HUDEP-2 (cell line): ENCODE results near the gene DCK.
"Not testable (repeated sequence)": the region's sequence is repeated elsewhere in the genome, so short reads cannot be mapped to it uniquely, and the experiment has no call there.

Experiments
- DNase-seq, 76 experiments: peaks; one replicate each; lab custom pipeline; 2025; ENCODE audit not compliant: unreplicated experiment in 76 of 76; lab: John Stamatoyannopoulos, UW

Gene DCK

DNA sequence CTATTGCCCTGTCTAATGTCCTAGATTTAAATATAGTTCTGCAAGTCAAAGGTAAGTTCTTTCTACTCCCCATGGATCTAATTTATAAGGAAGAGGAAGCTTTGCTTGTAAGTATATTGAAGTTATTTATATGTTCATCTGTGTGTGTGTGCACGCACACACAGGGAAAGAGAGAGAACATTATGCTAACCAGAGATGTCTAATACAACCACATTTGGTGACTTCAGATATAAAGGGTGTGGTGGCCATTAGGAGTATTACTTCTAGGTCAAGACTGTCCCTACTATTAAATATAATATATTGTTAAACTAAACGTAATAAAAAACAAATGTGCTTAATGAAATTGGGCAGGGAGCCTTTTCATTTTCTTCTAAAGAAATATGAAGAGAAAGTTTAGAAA is 4.1 kb downstream of the DCK start:
- peak in 14 of 76 experiments; percentile 7 to 33 (median 18) for DNase-seq

DNA sequence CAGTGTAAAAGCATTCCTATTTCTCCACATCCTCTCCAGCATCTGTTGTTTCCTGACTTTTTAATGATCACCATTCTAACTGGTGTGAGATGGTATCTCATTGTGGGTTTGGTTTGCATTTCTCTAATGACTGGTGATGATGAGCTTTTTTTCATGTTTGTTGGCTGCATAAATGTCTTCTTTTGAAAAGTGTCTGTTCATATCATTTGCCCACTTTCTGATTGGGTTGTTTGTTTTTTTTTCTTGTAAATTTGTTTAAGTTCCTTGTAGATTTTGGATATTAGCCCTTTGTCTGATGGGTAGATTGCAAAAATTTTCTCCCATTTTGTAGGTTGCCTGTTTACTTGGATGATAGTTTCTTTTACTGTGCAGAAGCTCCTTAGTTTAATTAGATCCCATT is 6.2 kb downstream of the DCK start:
- DNase-seq: not testable (repeated sequence)

DNA sequence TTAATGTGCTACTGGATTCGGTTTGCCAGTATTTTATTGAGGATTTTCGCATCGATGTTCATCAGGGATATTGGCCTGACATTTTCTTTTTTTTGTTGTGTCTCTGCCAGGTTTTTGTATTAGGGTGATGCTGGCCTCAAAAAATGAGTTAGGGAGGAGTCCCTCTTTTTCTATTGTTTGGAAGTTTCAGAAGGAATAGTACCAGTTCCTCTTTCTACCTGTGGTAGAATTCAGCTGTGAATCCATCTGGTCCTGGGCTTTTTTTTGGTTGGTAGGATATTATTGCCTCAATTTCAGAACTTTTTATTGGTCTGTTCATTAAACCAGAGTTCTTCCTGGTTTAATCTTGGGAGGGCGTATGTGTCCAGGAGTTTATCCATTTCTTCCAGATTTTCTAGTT is 7.9 kb downstream of the DCK start:
- not testable (repeated sequence) for DNase-seq

DNA sequence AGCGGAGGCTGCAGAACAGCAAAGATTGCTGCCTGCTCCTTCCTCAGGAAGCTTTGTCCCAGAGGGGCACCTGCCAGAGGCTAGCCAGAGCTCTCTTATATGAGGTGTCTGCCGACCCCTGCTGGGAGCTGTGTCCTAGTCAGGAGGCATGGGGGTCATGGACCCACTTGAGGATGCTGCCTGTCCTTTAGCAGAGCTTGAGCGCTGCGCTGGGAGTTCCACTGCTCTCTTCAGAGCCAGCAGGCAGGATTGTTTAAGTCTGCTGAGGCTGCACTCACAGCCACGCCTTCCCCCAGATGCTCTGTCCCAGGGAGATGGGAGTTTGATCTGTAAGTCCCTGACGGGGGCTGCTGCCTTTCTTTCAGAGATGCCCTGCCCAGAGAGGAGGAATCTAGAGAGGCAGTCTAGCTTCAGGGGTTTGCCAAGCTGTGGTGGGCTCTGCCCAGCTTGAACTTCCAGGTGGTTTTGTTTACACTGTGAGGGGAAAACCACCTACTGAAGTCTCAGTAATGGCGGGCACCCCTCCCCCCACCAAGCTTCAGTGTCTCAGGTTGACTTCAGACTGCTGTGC is 10.9 kb downstream of the DCK start:
- peak in 1 of 76 experiments; percentile 0 for DNase-seq

DNA sequence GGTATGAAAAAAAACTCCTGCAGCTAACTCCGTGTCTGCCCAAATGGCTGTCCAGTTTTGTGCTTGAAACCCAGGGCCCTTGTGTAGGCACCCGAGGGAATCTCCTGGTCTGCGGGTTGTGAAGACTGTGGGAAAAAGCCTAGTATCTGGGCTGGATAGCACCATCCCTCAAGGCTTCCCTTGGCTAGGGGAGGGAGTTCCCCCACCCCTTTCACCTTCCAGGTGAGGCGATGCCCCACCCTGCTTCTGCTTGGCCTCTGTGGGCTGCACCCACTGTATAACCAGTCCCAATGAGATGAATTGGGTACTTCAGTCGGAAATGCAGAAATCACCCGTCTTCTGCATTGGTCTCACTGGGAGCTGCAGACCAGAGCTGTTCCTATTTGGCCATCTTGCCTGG is 11.6 kb downstream of the DCK start:
- DNase-seq: not testable (repeated sequence)

DNA sequence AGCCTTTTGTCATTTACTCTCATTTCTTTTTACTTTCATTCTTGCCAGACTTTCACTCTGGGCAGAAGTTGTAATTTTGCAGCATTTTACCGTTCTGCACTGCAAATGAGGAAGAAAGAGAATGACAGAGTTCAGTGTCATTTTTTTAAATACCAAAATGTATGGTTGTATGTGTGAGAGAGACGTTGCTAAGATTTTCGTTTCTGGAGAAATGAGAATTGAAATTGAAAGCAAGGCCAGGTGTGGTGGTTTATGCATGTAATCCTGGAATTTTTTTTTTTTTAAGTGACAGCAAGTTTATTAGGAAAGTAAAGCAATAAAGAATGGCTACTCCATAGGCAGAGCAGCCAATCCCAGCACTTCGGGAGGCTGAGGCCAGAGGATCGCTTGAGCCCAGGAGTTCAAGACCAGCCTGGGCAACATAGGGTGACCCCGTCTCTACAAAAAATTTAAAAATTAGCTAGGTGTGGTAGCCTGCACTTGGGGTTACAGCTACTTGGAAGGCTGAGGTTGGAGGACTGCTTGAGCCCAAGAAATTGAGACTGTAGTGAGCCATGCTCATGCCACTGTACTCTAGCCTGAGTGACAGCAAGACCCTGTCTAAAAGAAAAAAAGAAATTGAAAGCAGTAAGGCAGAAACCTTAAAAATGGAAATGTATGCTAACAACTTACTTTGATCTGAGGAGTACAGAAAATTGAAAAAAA is 12.9 kb downstream of the DCK start:
- no peak for DNase-seq

DNA sequence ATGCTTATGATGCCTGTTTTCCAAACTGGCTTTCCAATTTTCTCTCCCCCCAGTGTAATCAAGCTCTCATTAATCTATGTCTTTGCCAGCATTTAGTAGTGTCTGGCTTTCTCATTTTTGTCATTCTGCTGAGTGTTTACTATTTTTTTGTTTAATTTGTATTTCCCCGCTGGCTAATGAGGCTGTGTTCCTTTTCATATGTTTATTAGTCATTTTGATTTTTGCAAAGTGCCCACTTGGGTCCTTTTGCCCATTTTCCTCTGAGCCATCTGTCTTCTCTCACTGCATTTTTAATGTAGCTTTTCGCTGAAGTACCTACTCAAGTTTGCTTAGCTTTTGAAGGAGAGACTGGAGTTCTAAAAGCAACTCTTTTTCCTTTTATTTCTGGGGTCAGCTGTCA is 14.7 kb downstream of the DCK start:
- DNase-seq: no peak

DNA sequence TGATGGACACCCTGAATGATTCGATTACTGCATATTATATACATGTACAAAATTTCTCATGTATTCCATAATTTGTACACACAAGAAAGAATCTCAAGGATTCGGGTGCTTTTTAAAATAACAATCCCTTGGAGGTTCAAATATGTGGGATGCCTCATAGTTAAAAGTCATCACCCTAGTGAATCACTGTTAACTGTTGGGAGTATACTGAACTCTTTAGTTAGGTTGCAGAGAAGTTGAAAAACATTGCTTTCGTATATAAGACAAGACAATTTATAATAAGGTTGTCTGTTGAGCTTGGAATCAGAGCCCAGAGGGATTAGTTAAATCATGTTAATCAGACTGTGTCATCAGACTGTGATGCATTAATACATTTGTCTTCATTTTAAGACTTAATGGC is 15.6 kb downstream of the DCK start:
- no peak for DNase-seq

DNA sequence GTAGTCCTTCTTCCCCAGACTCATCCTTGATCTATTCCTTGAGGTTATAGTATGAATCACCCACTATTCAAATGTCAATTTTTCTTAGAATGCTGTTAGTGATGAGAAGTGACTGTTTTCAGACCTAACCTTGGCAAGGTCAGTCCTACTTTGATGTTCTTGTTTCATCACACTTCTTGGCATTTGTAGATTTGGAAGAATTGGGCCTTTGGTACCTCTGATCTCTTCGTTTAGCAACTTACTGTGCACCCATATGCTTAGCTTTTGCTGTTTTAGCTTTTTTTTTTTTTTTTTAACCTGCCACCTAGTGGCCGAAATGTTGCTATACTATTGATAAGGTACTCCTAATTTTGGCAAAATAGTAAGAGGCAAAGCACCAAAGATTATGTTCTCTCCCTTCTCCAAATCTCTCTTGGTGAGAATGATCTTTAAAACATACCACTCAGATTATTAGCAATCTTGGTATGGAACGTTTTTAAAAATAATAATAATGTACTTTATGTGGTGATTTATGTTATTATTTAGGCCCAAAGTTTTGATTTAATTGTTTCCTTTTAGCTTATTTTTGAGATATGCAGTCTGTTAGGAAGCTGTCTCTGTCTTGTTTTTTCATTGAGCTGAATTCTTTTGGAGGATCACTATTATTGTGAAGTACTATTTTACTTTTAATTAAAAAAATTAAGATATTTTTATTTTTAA is 16.6 kb downstream of the DCK start:
- DNase-seq: peak in 29 of 76 experiments; percentile 1 to 67 (median 28)

DNA sequence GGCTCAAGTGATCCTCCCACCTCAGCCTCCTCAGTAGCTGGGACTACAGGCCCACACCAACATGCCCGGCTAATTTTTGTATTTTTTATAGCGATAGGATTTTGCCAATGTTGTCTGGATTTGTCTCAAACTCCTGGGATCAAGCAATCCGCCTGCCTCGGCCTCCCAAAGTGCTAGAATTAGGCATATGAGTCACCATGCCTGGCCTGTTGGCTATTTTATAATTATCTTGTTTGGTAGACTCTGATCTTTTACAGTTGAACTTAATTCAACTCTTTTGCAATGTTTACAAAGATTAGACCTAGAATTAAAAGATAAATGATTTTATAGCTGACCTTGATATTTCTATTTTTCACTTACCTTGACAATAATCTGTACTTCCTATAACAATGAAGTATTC is 18.0 kb downstream of the DCK start:
- no peak for DNase-seq

DNA sequence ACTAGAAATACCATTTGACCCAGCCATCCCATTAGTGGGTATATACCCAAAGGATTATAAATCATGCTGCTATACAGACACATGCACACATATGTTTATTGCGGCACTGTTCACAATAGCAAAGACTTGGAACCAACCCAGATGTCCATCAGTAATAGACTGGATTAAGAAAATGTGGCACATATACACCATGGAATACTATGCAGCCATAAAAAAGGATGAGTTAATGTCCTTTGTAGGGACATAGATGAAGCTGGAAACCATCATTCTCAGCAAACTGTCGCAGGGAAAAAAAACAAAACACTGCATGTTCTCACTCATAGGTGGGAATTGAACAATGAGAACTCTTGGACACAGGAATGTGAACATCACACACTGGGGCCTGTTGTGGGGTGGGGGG is 23.9 kb downstream of the DCK start:
- not testable (repeated sequence) for DNase-seq

DNA sequence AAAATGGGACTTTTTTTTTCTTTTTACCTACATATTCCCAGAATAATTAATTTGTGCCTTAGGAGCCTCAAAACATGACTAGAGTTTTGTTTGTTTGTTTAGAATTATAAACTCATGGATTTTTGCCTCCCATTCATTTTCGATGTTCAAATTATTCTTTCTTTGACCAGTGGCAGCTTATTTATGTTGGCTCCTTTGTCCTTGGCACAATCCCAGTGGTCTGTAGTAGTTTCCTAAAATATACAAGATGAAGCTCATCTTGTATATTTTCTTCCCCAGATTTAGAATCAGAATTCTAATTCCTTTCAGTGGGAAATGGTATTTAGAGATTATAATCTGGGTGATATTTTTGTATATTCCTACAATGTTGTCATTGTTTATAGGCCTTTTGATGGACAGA is 27.2 kb downstream of the DCK start:
- no peak for DNase-seq

DNA sequence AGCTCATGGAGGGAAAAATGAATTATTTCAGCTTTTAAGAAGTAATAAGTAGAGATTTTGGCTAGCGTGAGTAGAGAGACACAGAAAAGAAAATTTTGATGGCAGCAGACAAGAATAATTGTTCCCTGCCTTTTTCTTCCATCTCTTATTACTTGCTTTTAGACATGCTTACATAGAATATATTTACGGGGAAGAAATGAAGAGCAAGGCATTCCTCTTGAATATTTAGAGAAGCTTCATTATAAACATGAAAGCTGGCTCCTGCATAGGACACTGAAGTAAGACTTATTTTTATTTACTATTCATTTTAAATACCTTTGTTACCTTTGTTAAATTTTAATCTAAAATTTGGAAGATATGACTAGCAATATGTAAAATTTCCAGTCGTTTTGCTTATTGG is 32.2 kb downstream of the DCK start:
- no peak for DNase-seq

DNA sequence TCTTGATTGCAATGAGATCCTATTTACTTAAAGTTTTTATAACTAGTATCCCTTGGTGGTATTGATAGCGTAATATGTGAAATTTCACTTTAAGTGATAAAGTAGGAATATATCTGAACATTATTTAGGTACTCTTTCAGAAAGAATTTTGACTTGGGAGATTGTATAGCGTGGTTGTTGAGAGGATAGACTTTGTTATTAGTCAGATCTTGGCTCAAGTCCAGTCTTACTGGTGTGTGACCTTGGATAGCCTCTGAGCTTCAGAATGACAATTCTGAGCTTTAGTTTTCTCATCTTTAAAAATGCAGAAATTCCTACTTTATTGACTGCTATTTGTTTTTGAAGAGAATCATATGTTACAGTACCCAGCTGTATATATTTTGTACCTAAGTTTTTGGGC is 32.6 kb downstream of the DCK start:
- peak in 40 of 76 experiments; percentile 1 to 69 (median 42) for DNase-seq

DNA sequence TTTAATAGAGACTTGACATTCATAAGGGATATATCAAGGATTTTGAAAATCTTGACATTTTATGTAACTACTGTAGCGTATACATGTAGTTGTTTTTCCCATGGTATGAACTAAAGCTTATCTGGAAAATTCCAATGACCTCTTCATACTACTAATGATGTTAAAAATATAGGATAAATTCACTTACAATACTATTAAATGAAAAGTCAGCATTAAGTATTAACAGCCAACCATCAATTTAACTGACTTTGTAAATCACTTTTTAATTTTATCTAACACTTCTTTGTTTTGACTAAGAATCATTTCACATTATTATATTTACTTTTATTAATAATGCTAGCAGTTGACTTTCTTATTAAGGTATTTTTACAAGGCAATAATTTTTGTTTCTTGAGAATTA is 34.2 kb downstream of the DCK start:
- DNase-seq: no peak

DNA sequence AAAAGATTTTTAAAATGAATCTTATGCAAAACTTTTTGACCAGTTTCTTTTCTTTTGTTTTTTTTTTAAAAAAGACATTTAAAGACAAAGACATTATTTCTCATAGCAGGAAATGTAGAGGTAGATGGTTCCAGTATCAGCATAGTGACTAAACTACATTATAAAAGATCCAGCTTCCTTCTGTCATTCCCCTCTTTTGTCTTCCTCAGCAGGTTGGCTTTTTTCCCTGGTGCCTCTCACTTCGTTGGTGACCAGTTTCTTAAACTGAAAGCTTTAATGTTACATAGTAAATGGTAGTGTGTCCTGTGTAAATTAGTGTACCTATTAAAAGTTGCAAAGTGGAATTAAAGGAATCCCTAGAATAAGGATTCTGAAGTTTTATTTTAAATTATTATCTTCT is 36.1 kb downstream of the DCK start:
- no peak for DNase-seq

DNA sequence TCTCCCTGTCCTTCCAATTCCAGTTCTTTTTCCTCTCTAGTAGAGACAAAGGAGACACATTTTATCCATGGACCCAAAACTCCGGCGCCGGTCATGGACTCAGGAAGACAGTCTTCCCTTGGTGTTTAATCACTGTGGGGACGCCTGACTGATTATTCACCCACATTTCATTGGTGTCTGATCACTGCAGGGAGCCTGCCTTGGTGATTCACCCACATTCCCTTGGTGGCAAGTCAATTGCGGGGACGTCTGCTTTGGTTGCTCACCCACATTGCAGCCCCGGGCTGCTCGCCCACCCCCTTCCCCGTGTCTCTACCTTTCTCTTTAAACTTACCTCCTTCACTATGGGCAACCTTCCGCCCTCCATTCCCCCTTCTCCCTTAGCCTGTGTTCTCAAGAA is 38.7 kb downstream of the DCK start:
- not testable (repeated sequence) for DNase-seq

DNA sequence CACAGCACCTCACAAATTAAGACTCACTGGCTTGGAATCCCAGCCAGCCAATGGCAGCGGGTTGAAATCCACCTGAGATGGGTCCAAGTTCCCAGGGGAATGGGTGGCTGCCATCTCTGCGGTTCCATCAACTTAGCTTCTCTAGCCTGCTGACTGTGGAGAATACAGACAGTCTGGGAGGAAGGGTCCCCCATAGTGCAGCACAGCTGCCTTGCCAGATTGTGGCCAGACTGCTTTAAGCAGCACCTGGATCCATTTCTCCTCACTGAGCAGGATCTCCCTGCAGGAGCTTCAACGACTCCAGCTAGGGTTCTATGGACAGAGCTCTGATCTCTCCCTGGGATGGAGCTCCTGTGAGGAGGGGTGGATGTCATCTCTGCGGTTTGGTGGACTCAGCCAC is 51.8 kb downstream of the DCK start:
- no peak for DNase-seq

DNA sequence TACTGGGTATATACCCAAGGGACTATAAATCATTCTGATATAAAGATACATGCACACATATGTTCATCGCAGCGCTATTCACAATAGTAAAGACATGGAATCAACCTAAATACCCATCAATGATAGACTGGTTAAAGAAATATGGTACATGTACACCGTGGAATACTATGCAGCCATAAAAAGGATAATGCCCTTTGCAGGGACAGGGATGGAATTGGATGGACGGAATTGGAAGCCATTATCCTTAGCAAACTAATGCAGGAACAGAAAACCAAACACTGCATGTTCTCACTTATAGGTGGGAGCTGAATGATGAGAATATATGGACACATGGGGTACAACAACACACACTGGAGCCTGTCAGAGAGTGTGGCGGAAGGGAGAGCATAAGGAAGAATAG is 55.9 kb downstream of the DCK start:
- DNase-seq: no peak

DNA sequence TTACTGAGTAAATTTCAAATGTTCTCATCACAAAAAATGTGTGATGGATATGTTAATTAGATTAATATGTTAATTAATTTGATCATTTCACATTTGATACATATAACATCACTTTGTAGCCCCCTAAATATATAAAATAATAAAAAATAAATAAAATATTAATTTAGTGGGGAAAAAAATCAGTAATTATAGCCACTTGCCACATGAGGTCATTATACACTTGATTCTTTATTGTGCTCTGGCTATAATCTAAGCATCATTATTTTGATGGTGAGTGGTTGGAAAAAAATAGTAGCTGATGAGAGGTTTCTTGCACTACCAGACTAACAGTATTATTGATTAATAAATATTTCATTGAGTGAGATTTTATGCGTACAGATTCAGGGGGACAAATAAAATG is 57.4 kb downstream of the DCK start:
- no peak for DNase-seq

DNA sequence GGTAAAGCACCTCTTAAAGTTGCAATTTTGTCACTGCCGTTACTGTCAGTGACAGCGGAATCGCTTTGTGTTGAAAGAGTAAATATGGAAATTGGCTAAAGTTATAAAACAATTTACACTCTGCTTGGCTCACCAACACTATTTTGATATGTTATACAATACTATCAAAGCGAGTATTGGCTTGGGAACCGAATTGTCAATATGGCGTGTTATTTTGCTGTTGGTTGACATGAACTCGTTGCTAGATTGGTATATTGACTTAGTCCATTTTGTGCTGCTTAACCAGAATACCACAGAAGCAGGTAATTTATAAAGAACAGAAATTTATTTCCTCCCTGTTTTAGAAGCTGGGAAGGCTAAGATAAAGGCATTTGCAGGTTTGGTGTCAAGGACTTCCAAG is 58.6 kb downstream of the DCK start:
- no peak for DNase-seq

DNA sequence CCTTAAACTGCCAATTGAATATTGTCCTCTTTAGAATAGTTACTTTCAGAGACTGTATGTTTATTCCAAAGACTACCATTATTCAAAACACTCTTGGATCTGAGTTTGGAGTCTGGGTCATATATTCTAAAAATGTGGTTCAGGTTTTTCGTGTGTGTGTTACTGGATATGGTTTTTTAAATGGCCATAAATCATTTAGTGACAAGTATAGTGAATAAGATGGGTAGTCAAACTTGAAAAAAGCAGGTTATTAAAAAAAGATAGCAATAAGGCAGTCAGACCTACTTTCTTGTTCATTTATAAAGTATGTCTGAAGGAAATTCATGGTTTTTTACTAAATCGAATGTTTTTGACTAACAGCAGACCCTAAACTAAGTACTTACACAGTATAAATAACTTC is 59.3 kb downstream of the DCK start:
- no peak for DNase-seq
